Measurements from ENCODE around the gene CT47C1.
A peak's percentile ranks its signal among the peaks of the same experiment; 100 is the strongest.

CT47C1 gene

DNA sequence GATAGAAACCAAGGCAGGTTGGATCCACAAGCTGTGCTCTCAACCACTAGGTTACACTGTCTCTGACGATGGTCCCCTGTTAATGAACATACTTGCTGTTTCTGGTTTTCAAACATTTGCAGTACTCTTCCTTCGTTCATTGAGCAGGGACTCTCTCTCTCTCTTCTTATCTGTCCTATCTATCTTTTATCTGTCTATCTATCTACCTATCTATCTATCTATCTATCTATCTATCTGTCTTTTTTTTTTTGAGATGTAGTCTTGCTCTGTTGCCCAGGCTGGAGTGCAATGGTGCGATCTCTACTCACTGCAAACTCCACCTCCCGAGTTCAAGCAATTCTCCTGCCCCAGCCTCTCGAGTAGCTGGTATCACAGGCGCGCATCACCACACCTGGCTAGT is 9.4 kb upstream of the CT47C1 start:
- Histone ChIP-seq H3K79me2 (ENCODE audit: insufficient read depth, low read length) (no peaks in the 10 kb centered on the region), H4K20me1 (ENCODE audit: insufficient read depth, low read length) (no peaks in the 10 kb centered on the region), H3K27ac (ENCODE audit: low read length) (no peak overlapping the region), H3K9ac (ENCODE audit: low read depth, low read length) (no peak overlapping the region), H3K4me3 (ENCODE audit: low read depth in 1 of 2, low read length in 2 of 2) (no peak overlapping the region), H3K4me2 (ENCODE audit: insufficient read depth, low read length) (no peak overlapping the region), H2AFZ (ENCODE audit: low read depth, low read length) (no peak overlapping the region), H3K27me3 (ENCODE audit: insufficient read depth, low read length, poor library complexity) (no peaks in the 10 kb centered on the region), H3K4me1 (ENCODE audit: insufficient read depth, low read length) (no peaks in the 10 kb centered on the region), H3K36me3 (ENCODE audit: insufficient read depth, low read length) (no peaks in the 10 kb centered on the region), H3K9me3 (ENCODE audit: insufficient read depth, low read length, severe bottlenecking) (no peaks in the 10 kb centered on the region)
- DNase-seq (no peak), ATAC-seq (ENCODE audit: insufficient read depth, low read depth) (no peak)
- TF ChIP-seq, protein P1, sequence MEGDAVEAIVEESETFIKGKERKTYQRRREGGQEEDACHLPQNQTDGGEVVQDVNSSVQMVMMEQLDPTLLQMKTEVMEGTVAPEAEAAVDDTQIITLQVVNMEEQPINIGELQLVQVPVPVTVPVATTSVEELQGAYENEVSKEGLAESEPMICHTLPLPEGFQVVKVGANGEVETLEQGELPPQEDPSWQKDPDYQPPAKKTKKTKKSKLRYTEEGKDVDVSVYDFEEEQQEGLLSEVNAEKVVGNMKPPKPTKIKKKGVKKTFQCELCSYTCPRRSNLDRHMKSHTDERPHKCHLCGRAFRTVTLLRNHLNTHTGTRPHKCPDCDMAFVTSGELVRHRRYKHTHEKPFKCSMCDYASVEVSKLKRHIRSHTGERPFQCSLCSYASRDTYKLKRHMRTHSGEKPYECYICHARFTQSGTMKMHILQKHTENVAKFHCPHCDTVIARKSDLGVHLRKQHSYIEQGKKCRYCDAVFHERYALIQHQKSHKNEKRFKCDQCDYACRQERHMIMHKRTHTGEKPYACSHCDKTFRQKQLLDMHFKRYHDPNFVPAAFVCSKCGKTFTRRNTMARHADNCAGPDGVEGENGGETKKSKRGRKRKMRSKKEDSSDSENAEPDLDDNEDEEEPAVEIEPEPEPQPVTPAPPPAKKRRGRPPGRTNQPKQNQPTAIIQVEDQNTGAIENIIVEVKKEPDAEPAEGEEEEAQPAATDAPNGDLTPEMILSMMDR (IDR thresholded peaks at IDR 0.05; ENCODE audit: borderline replicate concordance, extremely low read depth, low read length, poor library complexity, severe bottlenecking): no peak
- TF ChIP-seq EZH2 (IDR thresholded peaks at IDR 0.05; ENCODE audit: borderline replicate concordance, low read depth, low read length, severe bottlenecking): no peak

DNA sequence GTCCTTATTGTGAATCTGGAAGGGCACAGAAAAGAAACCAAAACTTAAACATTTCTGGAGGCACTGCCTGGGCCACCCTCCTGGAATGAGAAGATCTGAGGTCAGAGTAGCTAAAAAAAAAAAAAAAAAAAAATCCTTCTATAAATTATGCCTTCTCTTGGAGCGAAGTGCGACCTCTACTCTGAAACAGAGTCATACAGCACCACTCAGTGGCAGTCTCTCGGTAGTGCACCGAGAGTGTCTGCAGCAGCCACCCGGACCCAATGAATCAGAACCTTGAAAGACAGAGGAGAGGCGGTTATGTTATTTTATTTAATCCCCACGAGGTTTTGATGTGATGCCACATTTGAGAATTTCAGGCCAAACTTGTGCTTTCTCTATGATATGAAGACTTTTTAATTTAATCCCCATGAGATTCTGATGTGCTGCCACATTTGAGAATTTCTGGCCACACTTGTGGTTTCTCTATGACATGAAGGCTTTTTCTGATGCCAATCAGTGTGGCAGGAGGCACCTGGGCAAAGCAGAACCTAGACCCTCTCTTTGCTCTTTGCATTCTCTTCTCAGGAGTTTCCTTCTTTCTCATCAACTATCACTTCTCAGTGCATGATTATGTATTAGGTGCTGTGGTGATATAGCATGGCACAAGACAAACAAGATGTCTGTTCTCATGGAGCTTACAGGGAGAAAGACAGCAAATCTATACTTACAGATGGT is 5.6 kb upstream of the CT47C1 start:
- peak; percentile 56; the same call in 2 of the 3 replicates for ATAC-seq (ENCODE audit: insufficient read depth, low read depth)
- Histone ChIP-seq H3K9me3 (ENCODE audit: insufficient read depth, low read length, severe bottlenecking) (no peaks in the 10 kb centered on the region), H3K27ac (ENCODE audit: low read length) (no peak overlapping the region), H2AFZ (ENCODE audit: low read depth, low read length) (no peak overlapping the region), H3K4me1 (ENCODE audit: insufficient read depth, low read length) (no peaks in the 10 kb centered on the region), H3K4me3 (ENCODE audit: low read depth in 1 of 2, low read length in 2 of 2) (no peak overlapping the region), H3K27me3 (ENCODE audit: insufficient read depth, low read length, poor library complexity) (no peaks in the 10 kb centered on the region), H3K9ac (ENCODE audit: low read depth, low read length) (no peak overlapping the region), H4K20me1 (ENCODE audit: insufficient read depth, low read length) (no peaks in the 10 kb centered on the region), H3K4me2 (ENCODE audit: insufficient read depth, low read length) (no peak overlapping the region), H3K36me3 (ENCODE audit: insufficient read depth, low read length) (no peaks in the 10 kb centered on the region), H3K79me2 (ENCODE audit: insufficient read depth, low read length) (no peaks in the 10 kb centered on the region)
- peak; percentile 15 for DNase-seq
- TF ChIP-seq EZH2 (IDR thresholded peaks at IDR 0.05; ENCODE audit: borderline replicate concordance, low read depth, low read length, severe bottlenecking): no peak
- TF ChIP-seq, protein P1 (IDR thresholded peaks at IDR 0.05; ENCODE audit: borderline replicate concordance, extremely low read depth, low read length, poor library complexity, severe bottlenecking): peak; percentile 52

DNA sequence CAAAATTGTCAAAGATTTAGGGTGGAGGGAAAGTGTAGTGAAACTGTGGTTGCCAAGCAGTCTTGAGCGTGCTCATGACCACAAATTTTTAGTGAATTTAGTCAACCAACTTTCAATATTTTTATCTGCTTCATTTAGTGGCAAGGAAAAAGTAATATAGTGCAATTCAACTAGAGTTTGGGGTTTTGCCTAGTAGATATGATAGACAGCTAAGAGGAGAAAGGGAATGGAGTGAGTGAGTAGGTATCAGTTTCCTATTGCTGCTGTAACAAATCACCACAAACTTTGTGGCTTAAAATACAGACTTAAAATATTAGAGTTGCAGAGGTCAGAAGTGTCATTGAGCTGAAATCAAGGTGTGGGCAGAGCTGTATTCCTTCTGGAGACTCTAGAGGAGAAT is 3.7 kb upstream of the CT47C1 start:
- Histone ChIP-seq H3K27me3 (ENCODE audit: insufficient read depth, low read length, poor library complexity) (no peaks in the 10 kb centered on the region), H3K27ac (ENCODE audit: low read length) (no peak overlapping the region), H2AFZ (ENCODE audit: low read depth, low read length) (no peak overlapping the region), H3K36me3 (ENCODE audit: insufficient read depth, low read length) (no peaks in the 10 kb centered on the region), H3K4me1 (ENCODE audit: insufficient read depth, low read length) (no peaks in the 10 kb centered on the region), H3K9me3 (ENCODE audit: insufficient read depth, low read length, severe bottlenecking) (no peaks in the 10 kb centered on the region), H3K4me3 (ENCODE audit: low read depth in 1 of 2, low read length in 2 of 2) (no peak overlapping the region), H3K79me2 (ENCODE audit: insufficient read depth, low read length) (no peaks in the 10 kb centered on the region), H4K20me1 (ENCODE audit: insufficient read depth, low read length) (no peaks in the 10 kb centered on the region), H3K9ac (ENCODE audit: low read depth, low read length) (no peak overlapping the region), H3K4me2 (ENCODE audit: insufficient read depth, low read length) (no peak overlapping the region)
- DNase-seq (no peak), ATAC-seq (ENCODE audit: insufficient read depth, low read depth) (no peak)
- no peak for TF ChIP-seq EZH2 (IDR thresholded peaks at IDR 0.05; ENCODE audit: borderline replicate concordance, low read depth, low read length, severe bottlenecking)
- TF ChIP-seq, protein P1 (IDR thresholded peaks at IDR 0.05; ENCODE audit: borderline replicate concordance, extremely low read depth, low read length, poor library complexity, severe bottlenecking): no peak

Data from DND-41 (cell line).